Measurements from ENCODE around the gene PNMA8A. TPM values are rescaled to one million over a fixed set of nuclear protein-coding genes. Genes with fewer than 3 reads are reported as not detected.

The PNMA8A gene
- polyA plus RNA-seq, 1 of the 3 experiments (the other 2 are of a cell fraction): 10.2 TPM

DNA sequence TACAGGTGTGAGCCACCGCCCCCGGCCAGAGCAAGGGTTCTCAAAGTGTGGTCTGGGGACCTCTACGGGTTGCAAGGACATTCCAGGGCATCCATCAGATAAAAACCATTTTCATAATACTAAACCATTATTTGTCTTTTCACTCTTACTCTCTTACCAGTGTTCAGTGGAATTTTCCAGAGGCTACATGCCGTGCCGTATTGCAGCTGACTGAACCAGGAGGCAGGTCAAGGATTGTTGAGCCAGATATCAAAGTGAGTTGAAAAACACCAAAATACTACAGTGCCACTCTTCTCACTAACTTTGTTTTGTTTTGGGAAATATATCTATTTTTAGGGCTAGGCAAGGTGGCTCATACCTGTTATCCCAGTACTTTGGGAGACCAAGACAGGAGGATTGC lies 31.5 kb upstream of the PNMA8A start (continued):
- no peak for TF ChIP-seq MEF2A (IDR thresholded peaks at IDR 0.05; ENCODE audit: borderline replicate concordance, low read depth)
- TF ChIP-seq, protein P1, sequence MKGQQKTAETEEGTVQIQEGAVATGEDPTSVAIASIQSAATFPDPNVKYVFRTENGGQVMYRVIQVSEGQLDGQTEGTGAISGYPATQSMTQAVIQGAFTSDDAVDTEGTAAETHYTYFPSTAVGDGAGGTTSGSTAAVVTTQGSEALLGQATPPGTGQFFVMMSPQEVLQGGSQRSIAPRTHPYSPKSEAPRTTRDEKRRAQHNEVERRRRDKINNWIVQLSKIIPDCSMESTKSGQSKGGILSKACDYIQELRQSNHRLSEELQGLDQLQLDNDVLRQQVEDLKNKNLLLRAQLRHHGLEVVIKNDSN (IDR thresholded peaks at IDR 0.05; ENCODE audit: borderline replicate concordance, low read depth): no peak
- no peak for TF ChIP-seq GABPA (IDR thresholded peaks at IDR 0.05; ENCODE audit: low read depth)
- no peak for TF ChIP-seq SIN3A (IDR thresholded peaks at IDR 0.05; ENCODE audit: borderline replicate concordance, low read depth, low read length)
- no peak for TF ChIP-seq EP300 (IDR thresholded peaks at IDR 0.05; ENCODE audit: borderline replicate concordance in 1 of 2, low read depth in 1 of 2, low read length in 1 of 2)
- TF ChIP-seq FOXM1 (IDR thresholded peaks at IDR 0.05; ENCODE audit: low read depth): no peak
- TF ChIP-seq SMC3 (IDR thresholded peaks at IDR 0.05; ENCODE audit: low read depth, low read length): no peak

- Histone ChIP-seq H3K4me1 (ENCODE audit: control insufficient read depth in 1 of 2, insufficient read depth in 2 of 2, low read depth in 1 of 2, low read length in 1 of 2) (peaks cover 0 to 17% of the 10 kb centered on the region in 2 experiments; a peak in 1 of 4 replicates), H2AFZ (ENCODE audit: low read depth) (no peak overlapping the region), H4K20me1 (ENCODE audit: insufficient read depth) (no peaks in the 10 kb centered on the region), H3K4me3 (ENCODE audit: low read depth in 2 of 2, low read length in 1 of 2) (no peak overlapping the region), H3K79me2 (ENCODE audit: insufficient read depth) (no peaks in the 10 kb centered on the region), H3K4me2 (no peak overlapping the region), H3K27ac (ENCODE audit: low read depth in 2 of 2, low read length in 1 of 2) (no peak overlapping the region), H3K9me3 (no peaks in the 10 kb centered on the region), H3K9ac (no peak overlapping the region), H3K27me3 (ENCODE audit: insufficient read depth) (no peaks in the 10 kb centered on the region), H3K36me3 (replicated peaks in 1 of 2; ENCODE audit: control insufficient read depth in 1 of 2, insufficient read depth in 2 of 2, low read length in 1 of 2) (no peaks in the 10 kb centered on the region), H3F3A (replicated peaks; ENCODE audit: insufficient read depth) (no peaks in the 10 kb centered on the region), H3K9me2 (no peaks in the 10 kb centered on the region)
- CTCF ChIA-PET: no interaction called here
- no peak for DNase-seq
- no peak for TF ChIP-seq RFX5 (IDR thresholded peaks at IDR 0.05; ENCODE audit: low read length)
- TF ChIP-seq, protein P2, sequence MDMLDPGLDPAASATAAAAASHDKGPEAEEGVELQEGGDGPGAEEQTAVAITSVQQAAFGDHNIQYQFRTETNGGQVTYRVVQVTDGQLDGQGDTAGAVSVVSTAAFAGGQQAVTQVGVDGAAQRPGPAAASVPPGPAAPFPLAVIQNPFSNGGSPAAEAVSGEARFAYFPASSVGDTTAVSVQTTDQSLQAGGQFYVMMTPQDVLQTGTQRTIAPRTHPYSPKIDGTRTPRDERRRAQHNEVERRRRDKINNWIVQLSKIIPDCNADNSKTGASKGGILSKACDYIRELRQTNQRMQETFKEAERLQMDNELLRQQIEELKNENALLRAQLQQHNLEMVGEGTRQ (IDR thresholded peaks at IDR 0.05; ENCODE audit: borderline replicate concordance, low read depth, low read length): no peak
- no peak for TF ChIP-seq REST (IDR thresholded peaks at IDR 0.05; ENCODE audit: low read depth, low read length)
- no peak for TF ChIP-seq TCF12 (IDR thresholded peaks at IDR 0.05)
- no peak for TF ChIP-seq ELF1 (IDR thresholded peaks at IDR 0.05)
- TF ChIP-seq GATA2 (CRISPR knock-in tag; IDR thresholded peaks at IDR 0.05): no peak
- no peak for TF ChIP-seq EZH2phosphoT487 (IDR thresholded peaks at IDR 0.05; ENCODE audit: borderline replicate concordance, low read depth)
- no peak for TF ChIP-seq YY1 (IDR thresholded peaks at IDR 0.05; ENCODE audit: low read depth)
- WGBS (ENCODE audit: low lambda C conversion rate): 50% methylated on average over 4 of the region's 4 CpGs
- POLR2A ChIA-PET: no interaction called here
Observed at GRCh38 chr19:46499692-46500091, 28.3 kb upstream of the PNMA8A start.
